SK-N-SH (cell line): ENCODE results near the gene C20orf204.

ENCODE experiments used
- EP300 ChIP-seq, 2 experiments: IDR thresholded peaks; 2 replicates each; pipeline versions ENCODE4 v1.4.0 to v1.6.1; 2012; ENCODE audit warnings: borderline replicate concordance in 1 of 2, low read depth in 1 of 2, low read length in 1 of 2
- TCF12 ChIP-seq: IDR thresholded peaks from 2 replicates; pipeline ENCODE4 v1.4.0; 2012
- TF ChIP-seq, protein P1 (sequence below): fragments of 200-600 bp; sonication (generic); IDR thresholded peaks from 2 replicates; pipeline ENCODE4 v1.6.1; 2017; ENCODE audit warnings: antibody characterized with exemption, mild to moderate bottlenecking, moderate library complexity

DNA sequence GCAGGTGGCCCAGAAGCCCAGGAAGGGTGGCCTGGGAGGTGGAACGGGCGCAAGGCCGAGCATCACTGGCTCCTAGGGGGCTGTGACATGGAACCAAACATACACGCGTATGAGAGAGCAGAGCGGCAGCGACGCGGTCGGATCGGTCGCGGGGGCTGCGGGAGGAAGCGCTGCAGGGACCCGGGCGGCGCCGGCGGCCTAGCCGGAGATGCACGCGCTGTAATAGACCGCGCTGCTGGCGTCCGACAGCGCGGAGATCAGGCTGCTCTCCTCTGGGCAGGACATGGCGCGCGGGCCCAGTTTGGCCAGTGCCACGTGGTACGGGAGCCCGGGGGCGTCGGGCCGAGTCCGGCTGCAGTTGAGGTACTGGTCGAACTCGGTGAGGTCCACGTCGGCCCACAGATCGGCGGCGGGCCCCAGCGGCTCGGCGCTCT is 12.0 kb downstream of the C20orf204 start:
- no peak for TF ChIP-seq EP300 (IDR thresholded peaks at IDR 0.05; ENCODE audit: borderline replicate concordance in 1 of 2, low read depth in 1 of 2, low read length in 1 of 2)
- TF ChIP-seq TCF12: no peak
- TF ChIP-seq, protein P1, sequence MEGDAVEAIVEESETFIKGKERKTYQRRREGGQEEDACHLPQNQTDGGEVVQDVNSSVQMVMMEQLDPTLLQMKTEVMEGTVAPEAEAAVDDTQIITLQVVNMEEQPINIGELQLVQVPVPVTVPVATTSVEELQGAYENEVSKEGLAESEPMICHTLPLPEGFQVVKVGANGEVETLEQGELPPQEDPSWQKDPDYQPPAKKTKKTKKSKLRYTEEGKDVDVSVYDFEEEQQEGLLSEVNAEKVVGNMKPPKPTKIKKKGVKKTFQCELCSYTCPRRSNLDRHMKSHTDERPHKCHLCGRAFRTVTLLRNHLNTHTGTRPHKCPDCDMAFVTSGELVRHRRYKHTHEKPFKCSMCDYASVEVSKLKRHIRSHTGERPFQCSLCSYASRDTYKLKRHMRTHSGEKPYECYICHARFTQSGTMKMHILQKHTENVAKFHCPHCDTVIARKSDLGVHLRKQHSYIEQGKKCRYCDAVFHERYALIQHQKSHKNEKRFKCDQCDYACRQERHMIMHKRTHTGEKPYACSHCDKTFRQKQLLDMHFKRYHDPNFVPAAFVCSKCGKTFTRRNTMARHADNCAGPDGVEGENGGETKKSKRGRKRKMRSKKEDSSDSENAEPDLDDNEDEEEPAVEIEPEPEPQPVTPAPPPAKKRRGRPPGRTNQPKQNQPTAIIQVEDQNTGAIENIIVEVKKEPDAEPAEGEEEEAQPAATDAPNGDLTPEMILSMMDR: no peak
